Esophagus muscularis mucosa (tissue), 3 donors: Measurements from ENCODE around the gene SH3RF2.

Source experiments
- CTCF ChIP-seq, 3 experiments: fragments of 200-600 bp in 2 of 3; fragments of 450-650 bp in 1 of 3; sonication (generic) in 2 of 3; IDR thresholded peaks; one replicate each; pipeline ENCODE4 v1.5.1; 2017 to 2019; ENCODE audit warnings: antibody characterized with exemption in 3 of 3, mild to moderate bottlenecking in 2 of 3, moderate library complexity in 1 of 3
- POLR2A ChIP-seq: fragments of 450-650 bp; IDR thresholded peaks from one replicate; pipeline ENCODE4 v1.6.1; 2017; ENCODE audit warnings: antibody characterized with exemption, moderate library complexity, mild to moderate bottlenecking, low read depth

GRCh38 chr5:146091881-146092280 is 155.5 kb downstream of the SH3RF2 start:
- TF ChIP-seq POLR2A, result no peak
- TF ChIP-seq CTCF (IDR thresholded peaks at IDR 0.05), result no peak
